Measurements from ENCODE around the gene PRODH2.
"Not testable (repeated sequence)": the region's sequence is repeated elsewhere in the genome, so short reads cannot be mapped to it uniquely, and the experiment has no call there.

The PRODH2 gene

GRCh38 chr19:35847911-35848310 is 35.3 kb upstream of the PRODH2 start:
- Mint-ChIP-seq H3K27me3 (peaks cover 68% of the 10 kb centered on the region), H3K9me3 (no peaks in the 10 kb centered on the region), H3K4me1 (peaks cover 20% of the 10 kb centered on the region), H3K36me3 (ENCODE audit: low read depth) (peaks cover 1% of the 10 kb centered on the region), H3K27ac (no peak overlapping the region), H3K4me3 (no peak overlapping the region)
- DNase-seq (no peak), ATAC-seq (no peak)

- Mint-ChIP-seq H3K27me3 (peaks cover 69% of the 10 kb centered on the region), H3K4me1 (peaks cover 20% of the 10 kb centered on the region), H3K36me3 (ENCODE audit: low read depth) (peaks cover 1% of the 10 kb centered on the region), H3K27ac (no peak overlapping the region), H3K4me3 (peak overlapping the region; percentile 2), H3K9me3 (no peaks in the 10 kb centered on the region)
- no peak for ATAC-seq
- DNase-seq = no peak
Measured at GRCh38 chr19:35846038-35846668, 33.5 kb upstream of the PRODH2 start.

- ATAC-seq (peak; percentile 11), DNase-seq (peak; percentile 20)
- Mint-ChIP-seq H3K9me3 (no peaks in the 10 kb centered on the region), H3K27me3 (peaks cover 62% of the 10 kb centered on the region), H3K4me1 (peaks cover 18% of the 10 kb centered on the region), H3K36me3 (ENCODE audit: low read depth) (peaks cover 1% of the 10 kb centered on the region), H3K27ac (no peak overlapping the region), H3K4me3 (peak overlapping the region; percentile 70)
Measured at GRCh38 chr19:35845215-35846037, 32.8 kb upstream of the PRODH2 start.

- H3K36me3 Mint-ChIP-seq (ENCODE audit: low read depth) = peaks cover 1% of the 10 kb centered on the region
- H3K27me3 Mint-ChIP-seq = peaks cover 63% of the 10 kb centered on the region
- no peak overlapping the region for H3K27ac Mint-ChIP-seq
- peaks cover 18% of the 10 kb centered on the region for H3K4me1 Mint-ChIP-seq
- DNase-seq = no peak
- peak overlapping the region; percentile 70 for H3K4me3 Mint-ChIP-seq
- ATAC-seq = no peak
- no peaks in the 10 kb centered on the region for H3K9me3 Mint-ChIP-seq
Measured at GRCh38 chr19:35844482-35845214, 32.0 kb upstream of the PRODH2 start.

DNA sequence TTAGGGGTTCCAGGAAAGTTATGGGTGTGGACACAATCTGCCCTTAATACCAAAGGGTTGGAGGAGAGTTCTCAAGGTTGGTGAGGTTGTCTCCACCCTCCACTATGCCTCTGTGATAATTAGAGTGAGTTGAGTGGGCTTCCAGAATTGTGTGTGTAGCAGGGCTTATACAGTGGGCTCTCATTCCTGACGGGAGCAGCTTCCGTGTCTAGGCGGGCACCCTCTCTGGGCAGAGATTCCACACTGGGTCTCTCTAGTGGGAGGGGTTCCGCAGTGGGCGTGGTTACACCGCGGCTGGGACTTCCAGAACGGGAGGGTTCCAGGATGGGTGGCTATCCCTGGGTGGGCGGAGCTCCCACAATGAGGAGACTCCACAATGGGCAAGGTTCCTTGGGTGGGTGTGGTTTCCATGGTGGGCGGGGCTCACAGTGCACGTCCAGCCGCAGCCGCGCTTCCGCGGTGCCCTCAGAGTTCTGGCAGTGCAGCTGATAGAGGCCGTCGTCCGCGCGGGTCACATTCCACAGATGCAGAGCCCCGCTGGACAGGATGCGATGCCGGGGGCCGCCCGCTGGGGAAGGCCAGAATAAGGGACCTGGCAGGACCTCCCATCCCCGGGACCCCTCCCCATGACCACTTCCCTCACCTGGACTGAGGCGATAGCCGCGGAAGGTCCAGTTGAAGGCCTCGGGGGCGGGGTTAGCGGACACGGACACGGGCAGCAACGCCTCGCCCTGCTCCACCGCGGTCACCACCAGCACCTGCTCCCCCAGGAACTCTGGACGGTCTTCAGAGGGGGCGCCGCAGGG is 31.2 kb upstream of the PRODH2 start:
- Mint-ChIP-seq H3K4me3 (no peak overlapping the region), H3K4me1 (peaks cover 18% of the 10 kb centered on the region), H3K27me3 (peaks cover 60% of the 10 kb centered on the region), H3K9me3 (peaks cover 2% of the 10 kb centered on the region), H3K27ac (no peak overlapping the region), H3K36me3 (ENCODE audit: low read depth) (peaks cover 1% of the 10 kb centered on the region)
- peak; percentile 21 for DNase-seq
- no peak for ATAC-seq

- Mint-ChIP-seq H3K4me1 (peaks cover 18% of the 10 kb centered on the region), H3K36me3 (ENCODE audit: low read depth) (peaks cover 1% of the 10 kb centered on the region), H3K9me3 (peaks cover 4% of the 10 kb centered on the region), H3K27me3 (peaks cover 57% of the 10 kb centered on the region), H3K27ac (no peak overlapping the region), H3K4me3 (no peak overlapping the region)
- no peak for DNase-seq
- no peak for ATAC-seq
Measured at GRCh38 chr19:35842666-35843272, 30.1 kb upstream of the PRODH2 start.

- DNase-seq (no peak), ATAC-seq (no peak)
- Mint-ChIP-seq H3K27me3 (peaks cover 53% of the 10 kb centered on the region), H3K36me3 (ENCODE audit: low read depth) (peaks cover 1% of the 10 kb centered on the region), H3K4me1 (peaks cover 18% of the 10 kb centered on the region), H3K4me3 (no peak overlapping the region), H3K27ac (no peak overlapping the region), H3K9me3 (peaks cover 4% of the 10 kb centered on the region)
Measured at GRCh38 chr19:35841961-35842595, 29.4 kb upstream of the PRODH2 start.

GRCh38 chr19:35836096-35836495 is 23.5 kb upstream of the PRODH2 start:
- H3K36me3 Mint-ChIP-seq (ENCODE audit: low read depth); H3K4me3 Mint-ChIP-seq; H3K4me1 Mint-ChIP-seq; H3K27ac Mint-ChIP-seq; ATAC-seq; H3K9me3 Mint-ChIP-seq; DNase-seq: not testable (repeated sequence)
- peaks cover 25% of the 10 kb centered on the region for H3K27me3 Mint-ChIP-seq

- Mint-ChIP-seq H3K27ac (no peak overlapping the region), H3K4me3 (no peak overlapping the region), H3K27me3 (peaks cover 27% of the 10 kb centered on the region), H3K4me1 (no peaks in the 10 kb centered on the region), H3K36me3 (ENCODE audit: low read depth) (no peaks in the 10 kb centered on the region), H3K9me3 (peaks cover 3% of the 10 kb centered on the region)
- ATAC-seq (no peak), DNase-seq (no peak)
Measured at GRCh38 chr19:35833972-35834371, 21.3 kb upstream of the PRODH2 start.

DNA sequence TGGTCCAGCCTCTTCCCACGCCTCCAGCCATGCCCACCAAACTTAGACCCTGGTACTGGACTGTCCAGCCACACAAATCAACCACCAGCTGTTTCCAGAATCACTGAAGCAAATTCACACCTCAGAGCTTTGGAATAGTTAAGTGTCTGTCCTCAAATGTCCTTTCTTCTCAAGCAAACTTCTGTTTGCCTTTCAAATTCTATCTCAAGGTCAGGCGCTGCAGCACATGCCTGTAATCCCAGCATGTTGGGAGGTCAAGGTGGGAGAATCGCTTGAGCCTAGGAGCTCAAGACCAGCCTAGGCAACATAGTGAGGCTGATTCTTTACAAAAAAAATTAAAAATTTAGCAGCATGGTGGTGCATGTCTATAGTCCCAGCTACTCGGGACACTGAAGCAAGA is 19.4 kb upstream of the PRODH2 start:
- Mint-ChIP-seq H3K4me3 (no peak overlapping the region), H3K27ac (no peak overlapping the region), H3K36me3 (ENCODE audit: low read depth) (no peaks in the 10 kb centered on the region), H3K4me1 (no peaks in the 10 kb centered on the region), H3K27me3 (peaks cover 30% of the 10 kb centered on the region), H3K9me3 (no peaks in the 10 kb centered on the region)
- DNase-seq (no peak), ATAC-seq (no peak)

- Mint-ChIP-seq H3K36me3 (ENCODE audit: low read depth) (no peaks in the 10 kb centered on the region), H3K4me3 (no peak overlapping the region), H3K27ac (no peak overlapping the region), H3K4me1 (no peaks in the 10 kb centered on the region), H3K9me3 (no peaks in the 10 kb centered on the region), H3K27me3 (peaks cover 28% of the 10 kb centered on the region)
- DNase-seq (no peak), ATAC-seq (no peak)
Measured at GRCh38 chr19:35830986-35831385, 18.3 kb upstream of the PRODH2 start.

GRCh38 chr19:35828692-35829301 is 16.2 kb upstream of the PRODH2 start:
- Mint-ChIP-seq H3K4me1 (no peaks in the 10 kb centered on the region), H3K4me3 (no peak overlapping the region), H3K27me3 (peaks cover 33% of the 10 kb centered on the region), H3K9me3 (no peaks in the 10 kb centered on the region), H3K27ac (no peak overlapping the region), H3K36me3 (ENCODE audit: low read depth) (no peaks in the 10 kb centered on the region)
- peak; percentile 56 for DNase-seq
- no peak for ATAC-seq

DNA sequence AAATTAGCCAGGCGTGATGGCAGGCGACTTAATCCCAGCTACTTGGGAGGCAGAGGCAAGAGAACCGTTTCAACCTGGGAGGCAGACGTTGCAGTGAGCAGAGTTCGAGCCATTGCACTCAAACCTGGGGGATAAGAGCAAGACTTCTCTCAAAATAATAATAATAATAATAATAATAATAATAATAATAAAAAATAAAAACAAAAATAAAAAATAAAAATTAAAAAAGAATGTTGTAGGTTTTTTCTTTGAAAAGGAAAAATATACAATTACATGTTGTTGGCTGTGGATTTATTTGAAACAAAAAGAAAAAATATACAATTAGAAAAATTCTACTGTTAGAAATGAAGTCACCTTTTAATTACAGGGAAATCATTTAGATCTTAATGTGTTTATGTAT is 11.5 kb upstream of the PRODH2 start:
- Mint-ChIP-seq H3K27me3 (peaks cover 27% of the 10 kb centered on the region), H3K4me1 (peaks cover 2% of the 10 kb centered on the region), H3K27ac (no peak overlapping the region), H3K4me3 (no peak overlapping the region), H3K9me3 (no peaks in the 10 kb centered on the region), H3K36me3 (ENCODE audit: low read depth) (no peaks in the 10 kb centered on the region)
- DNase-seq = no peak
- no peak for ATAC-seq

Data from activated naive CD8-positive, alpha-beta T cell treated with anti-CD3 and anti-CD28 coated beads, Interleukin-2, amount 50 U/mL, for 24 hours (primary cell).